Measurements from ENCODE around the gene CD28. TPM values are rescaled to one million over a fixed set of nuclear protein-coding genes. Genes with fewer than 3 reads are reported as not detected.

CD28 gene
- total RNA-seq, 1 donor, result not detected

GRCh38 chr2:203685081-203685621 is 21.3 kb upstream of the CD28 start:
- DNase-seq (ENCODE audit: low read depth), result peak; percentile 96
- no peak overlapping the region for H3K4me3 ChIP-seq (ENCODE audit: low read depth, low read length)
- TF ChIP-seq CTCF (IDR thresholded peaks at IDR 0.05; ENCODE audit: insufficient read depth, low read length), result no peak

- no peak overlapping the region for H3K4me3 ChIP-seq (ENCODE audit: low read depth, low read length)
Observed at GRCh38 chr2:203685789-203686420, 20.5 kb upstream of the CD28 start.

DNA sequence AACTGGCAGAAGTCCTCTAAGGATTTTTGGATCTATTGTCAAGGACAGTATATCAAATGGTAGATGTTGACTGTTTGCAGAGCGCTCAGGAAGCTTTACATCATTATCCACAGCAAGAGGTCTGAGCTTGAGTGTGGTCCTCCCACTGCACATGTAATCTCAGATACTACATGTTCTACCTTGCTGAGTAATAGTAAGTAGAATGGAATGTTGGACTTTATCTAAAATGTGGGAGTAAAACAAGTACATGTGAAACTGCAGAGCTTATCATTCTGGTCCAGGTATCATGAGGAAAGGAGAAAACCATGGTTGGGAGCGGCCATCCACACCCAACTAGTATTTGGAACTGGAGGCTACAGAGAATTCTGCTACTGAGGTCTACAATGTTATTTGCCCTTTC is 19.3 kb upstream of the CD28 start:
- no peak overlapping the region for H3K4me3 ChIP-seq (ENCODE audit: low read depth, low read length)
- TF ChIP-seq CTCF (IDR thresholded peaks at IDR 0.05; ENCODE audit: insufficient read depth, low read length), result no peak
- DNase-seq (ENCODE audit: low read depth), result peak; percentile 34

More at GRCh38 chr2:203685789-203686420, 20.5 kb upstream of the CD28 start:
- no peak for TF ChIP-seq CTCF (IDR thresholded peaks at IDR 0.05; ENCODE audit: insufficient read depth, low read length)
- no peak for DNase-seq (ENCODE audit: low read depth)

- DNase-seq (ENCODE audit: low read depth), result peak; percentile 80
- H3K4me3 ChIP-seq (ENCODE audit: low read depth, low read length), result no peak overlapping the region
- no peak for TF ChIP-seq CTCF (IDR thresholded peaks at IDR 0.05; ENCODE audit: insufficient read depth, low read length)
Observed at GRCh38 chr2:203688798-203689197, 17.6 kb upstream of the CD28 start.

DNA sequence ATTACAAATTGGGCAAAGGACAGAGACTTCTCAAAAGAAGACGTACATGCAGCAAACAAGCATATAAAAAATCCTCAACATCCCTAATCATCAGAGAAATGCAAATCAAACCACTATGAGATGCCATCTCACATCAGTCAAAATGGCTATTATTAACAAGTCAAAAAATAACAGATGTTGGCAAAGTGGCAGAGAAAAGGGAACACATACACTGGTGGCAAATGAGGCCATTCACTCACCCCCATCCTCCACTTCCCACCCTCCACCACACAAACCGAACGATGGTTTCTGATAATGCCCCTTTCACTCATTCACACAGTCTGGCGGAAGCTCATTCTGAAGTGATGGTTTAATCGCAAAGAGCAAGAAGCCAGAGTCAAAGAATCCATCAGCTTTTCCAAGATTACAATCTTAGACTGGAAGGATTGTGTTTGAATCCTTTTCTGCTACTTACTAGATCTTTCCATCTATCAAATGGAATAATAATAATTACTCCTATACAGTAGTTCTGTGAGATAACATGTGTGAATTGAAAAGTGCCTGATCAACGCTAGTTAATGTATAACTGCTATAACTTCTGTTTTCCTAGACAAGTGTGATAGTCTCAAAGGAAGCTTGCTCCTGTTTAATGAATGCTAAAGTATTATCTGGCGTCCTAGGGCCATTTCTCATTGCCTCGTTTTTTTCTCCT is 16.9 kb upstream of the CD28 start:
- no peak overlapping the region for H3K4me3 ChIP-seq (ENCODE audit: low read depth, low read length)

GRCh38 chr2:203690117-203690431 is 16.4 kb upstream of the CD28 start:
- no peak for TF ChIP-seq CTCF (IDR thresholded peaks at IDR 0.05; ENCODE audit: insufficient read depth, low read length)
- DNase-seq (ENCODE audit: low read depth), result no peak
- H3K4me3 ChIP-seq (ENCODE audit: low read depth, low read length), result no peak overlapping the region

More for the DNA sequence above, 16.9 kb upstream of the CD28 start:
- DNase-seq (ENCODE audit: low read depth), result no peak
- TF ChIP-seq CTCF (IDR thresholded peaks at IDR 0.05; ENCODE audit: insufficient read depth, low read length), result no peak

Data from fibroblast of the aortic adventitia (primary cell).